GM19099 (cell line): Measurements from ENCODE around the gene GATB.
A peak's percentile ranks its signal among the peaks of the same experiment; 100 is the strongest.

ENCODE experiments used
- POLR2A ChIP-seq: IDR thresholded peaks from 3 replicates; pipeline ENCODE4 v1.6.1; 2011; ENCODE audit warnings: low read depth; ENCODE audit not compliant: insufficient read length; ENCODE audit errors: extremely low read depth

The GATB gene

DNA sequence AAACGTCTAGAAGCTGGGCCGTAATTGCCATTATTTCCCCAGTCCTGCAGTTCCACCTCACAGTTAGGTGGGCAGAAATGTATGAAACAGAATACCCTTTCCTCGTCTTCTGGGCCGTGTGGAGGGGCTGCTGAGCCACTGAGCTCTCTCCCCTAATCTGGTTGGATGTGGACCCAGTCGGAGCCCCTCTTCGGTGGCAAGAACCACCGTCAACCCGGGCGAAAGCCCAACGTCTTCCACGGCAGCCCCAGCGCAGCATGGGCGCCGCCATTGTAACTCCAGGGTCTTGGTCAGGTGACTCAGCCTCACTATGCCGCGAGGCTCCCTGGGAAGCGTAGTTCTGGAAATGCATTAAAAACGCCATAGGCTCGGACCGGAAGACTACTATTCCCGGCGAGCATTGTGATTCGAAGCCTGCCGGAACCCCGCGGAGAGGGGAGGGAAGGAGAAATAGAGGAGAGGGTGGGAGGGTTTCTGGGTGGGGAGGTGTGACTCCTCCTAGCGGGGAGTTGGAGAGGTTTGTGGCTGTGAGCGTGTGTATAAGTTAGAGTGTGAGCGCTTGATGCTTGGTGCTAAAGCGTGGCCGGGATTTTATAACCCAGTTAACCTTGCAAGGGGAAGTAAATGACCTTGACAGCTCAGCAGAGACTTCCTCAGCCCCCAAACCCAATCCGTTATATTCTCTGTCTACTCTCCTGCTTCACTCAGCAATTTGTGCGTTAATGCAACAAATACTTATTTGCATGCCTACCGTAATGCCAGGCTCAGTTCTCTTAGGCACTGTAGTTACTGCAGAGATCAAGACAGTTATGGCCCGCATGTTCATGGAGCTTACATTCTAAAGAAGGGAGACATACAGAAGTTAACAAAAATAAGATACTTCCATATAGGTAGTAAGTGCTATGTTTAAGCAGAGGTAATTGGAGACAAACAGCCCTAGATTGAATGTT, at the start of gene GATB:
TSS of gene GATB (minus strand) at position 296 of the 950 bp plus-strand sequence. CDS start at position 271, 25 bp downstream.
- peak; percentile 68 for TF ChIP-seq POLR2A

- no peak for TF ChIP-seq POLR2A
Observed at GRCh38 chr4:151810476-151810875, 49.7 kb upstream of the GATB start.

DNA sequence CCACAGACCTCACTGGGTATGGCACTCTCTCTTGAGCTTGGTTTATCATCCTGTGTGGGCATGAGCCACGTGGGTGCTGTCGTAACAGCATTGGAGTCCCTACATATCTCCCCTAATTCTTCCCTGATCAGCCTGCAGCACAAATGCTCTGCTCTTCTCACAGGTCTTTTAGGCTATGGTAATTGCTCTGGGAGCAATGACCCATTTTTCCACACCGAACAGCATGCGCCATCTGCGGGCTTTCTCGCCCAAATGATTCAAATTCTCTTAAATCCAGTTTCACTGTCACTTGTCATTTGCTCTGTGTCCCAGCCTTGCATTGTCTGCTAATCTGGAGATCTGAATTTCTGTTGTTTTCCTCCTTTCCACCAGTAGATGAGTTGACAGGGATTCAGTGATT, 48.9 kb upstream of the GATB start:
- TF ChIP-seq POLR2A: no peak

DNA sequence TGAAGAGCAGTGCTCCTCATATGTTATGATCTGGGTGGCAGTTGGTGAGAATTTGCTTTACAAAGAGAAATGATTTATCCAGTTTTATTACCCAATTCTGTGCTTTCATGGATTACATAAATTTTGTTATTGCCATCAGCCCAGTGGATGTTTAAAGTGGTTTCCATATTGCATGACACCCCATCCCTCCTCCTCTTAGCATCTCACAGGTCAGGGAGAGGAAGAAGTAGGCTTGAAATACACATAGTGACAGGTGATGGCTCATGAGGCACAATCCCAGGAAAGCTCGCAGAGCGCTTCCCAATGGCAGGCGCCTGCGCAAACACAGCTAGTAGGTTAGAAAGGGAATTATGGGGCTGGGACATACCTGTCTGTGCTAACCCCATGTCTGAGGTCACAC, 47.7 kb upstream of the GATB start:
- no peak for TF ChIP-seq POLR2A

GRCh38 chr4:151808120-151808529, 47.3 kb upstream of the GATB start:
- no peak for TF ChIP-seq POLR2A

DNA sequence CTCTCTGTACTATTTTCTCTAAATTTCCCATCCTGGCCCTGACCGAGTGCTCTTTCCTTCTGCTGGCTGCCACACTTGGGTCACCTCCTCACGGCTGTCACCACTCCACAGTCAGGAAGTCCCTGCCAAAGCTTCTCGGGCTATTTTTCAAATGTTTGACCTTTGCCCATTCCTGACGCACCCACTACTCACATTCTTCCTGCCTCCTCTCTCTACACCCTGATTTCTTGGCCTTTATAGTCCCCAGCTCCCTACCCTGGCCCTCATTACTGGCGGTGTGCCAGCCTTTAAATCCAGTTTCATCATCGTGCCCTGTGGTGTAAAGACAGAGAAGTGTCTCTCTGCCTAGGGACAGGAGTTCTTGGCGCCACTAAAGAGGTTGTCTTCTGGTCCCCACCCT, 46.4 kb upstream of the GATB start:
- TF ChIP-seq POLR2A: no peak

DNA sequence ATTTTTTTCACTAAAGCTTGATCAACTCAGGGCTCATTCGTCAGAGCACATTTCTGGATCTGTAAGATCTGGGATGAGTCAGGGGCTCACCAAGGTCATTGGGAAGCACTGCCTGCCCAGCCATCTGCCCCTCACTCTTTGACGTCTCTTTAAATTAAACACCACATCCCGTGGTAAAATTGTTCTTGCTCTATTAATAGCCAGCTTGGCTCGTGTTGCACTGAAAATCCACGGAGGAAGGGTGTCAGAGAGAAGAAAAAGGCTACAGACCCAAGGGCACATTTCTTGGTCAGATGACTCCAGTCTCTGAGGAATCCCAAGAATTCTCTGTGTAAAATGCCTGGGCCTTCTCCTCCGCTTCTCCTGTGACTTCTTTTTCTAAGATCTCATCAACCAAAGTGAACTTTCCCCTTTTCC, 45.7 kb upstream of the GATB start:
- TF ChIP-seq POLR2A: no peak

DNA sequence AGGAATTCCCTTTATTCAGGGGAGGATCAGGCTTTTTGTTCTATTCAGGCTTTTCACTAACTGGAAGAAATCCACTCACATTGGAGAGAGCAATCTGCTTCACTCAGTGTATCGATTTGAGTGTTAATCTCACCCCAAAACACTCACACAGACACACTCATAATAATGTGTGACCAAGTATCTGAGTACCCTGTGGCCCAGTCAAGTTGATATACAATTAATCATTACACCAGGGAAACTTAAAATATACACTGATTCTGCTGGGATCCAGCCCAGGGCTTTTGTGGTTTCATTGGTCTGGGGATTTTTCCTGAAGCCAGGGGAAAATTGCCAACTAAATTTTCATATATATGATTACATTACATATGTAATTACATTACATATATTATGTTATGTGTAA, 44.0 kb upstream of the GATB start:
- TF ChIP-seq POLR2A: no peak

DNA sequence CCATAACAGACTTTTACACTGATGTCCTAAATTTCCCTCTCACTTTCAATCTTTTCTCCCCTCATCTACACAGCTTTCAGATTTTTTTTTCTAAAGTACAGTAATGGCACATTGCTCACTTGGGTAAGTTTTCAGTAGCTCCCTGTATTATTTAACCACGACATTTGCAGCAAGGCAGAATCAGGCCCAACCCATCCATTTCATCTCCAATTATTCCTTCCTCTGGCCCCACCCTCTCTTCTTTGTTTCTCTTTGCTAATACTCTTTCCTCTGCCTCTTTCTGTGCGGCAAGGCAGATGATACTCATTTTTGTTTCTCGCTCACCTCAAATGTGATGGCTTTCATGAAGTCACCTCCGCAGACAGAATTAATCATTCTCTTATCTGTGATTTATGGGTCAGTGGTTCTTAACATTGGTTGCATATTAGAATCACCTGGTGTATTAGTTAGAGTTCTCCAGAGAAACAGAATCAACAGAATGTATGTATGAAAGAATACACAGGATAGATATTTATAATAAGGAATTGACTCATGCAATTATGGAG, 43.4 kb upstream of the GATB start:
- no peak for TF ChIP-seq POLR2A

GRCh38 chr4:151803246-151803645, 42.4 kb upstream of the GATB start:
- TF ChIP-seq POLR2A: no peak

DNA sequence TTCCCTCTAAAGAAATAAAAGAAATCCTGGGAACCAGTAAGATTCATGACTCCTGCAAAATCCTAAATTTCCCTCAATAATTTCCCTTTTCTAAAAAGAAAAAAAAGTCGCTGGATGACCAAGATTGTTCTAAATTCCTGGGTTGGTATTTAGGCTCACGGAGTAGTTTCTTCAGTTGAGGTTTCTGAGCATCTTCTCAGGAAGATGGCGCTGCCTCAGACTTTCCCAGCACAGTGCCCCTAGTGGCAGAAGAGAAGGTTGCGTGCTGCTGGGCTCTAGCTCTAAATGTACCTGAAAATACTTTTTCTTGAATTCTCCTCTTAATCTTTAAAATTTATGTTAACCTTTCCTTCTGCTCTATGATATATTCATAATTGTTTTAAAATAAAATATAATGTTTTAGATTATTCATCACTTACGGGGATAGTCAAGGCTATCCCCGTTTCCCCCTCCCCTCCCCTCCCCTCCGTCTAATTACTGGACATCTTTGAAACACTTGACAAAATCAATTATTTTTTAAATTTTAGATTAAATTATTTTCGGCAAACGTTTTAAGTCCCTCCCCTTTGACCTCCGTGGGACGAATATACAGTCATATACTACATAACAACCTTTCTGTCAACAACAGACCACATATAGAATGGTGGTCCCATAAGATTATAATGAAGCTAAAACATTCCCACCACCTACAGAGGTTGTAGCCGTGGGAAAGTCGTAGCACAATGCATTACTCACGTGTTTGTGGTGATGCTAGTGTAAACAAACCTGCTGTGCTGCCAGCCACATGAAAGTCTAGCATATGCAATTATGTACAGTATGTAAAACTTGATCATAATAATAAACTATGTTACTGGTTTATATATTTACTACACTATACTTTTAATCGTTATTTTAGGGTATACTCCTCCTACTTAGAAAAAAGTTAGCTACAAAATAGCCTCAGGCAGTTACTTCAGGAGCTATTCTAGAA, 41.0 kb upstream of the GATB start:
- no peak for TF ChIP-seq POLR2A

GRCh38 chr4:151799417-151800012, 38.7 kb upstream of the GATB start:
- no peak for TF ChIP-seq POLR2A

GRCh38 chr4:151798678-151799416, 38.0 kb upstream of the GATB start:
- TF ChIP-seq POLR2A: no peak

GRCh38 chr4:151797853-151798252, 37.0 kb upstream of the GATB start:
- no peak for TF ChIP-seq POLR2A

DNA sequence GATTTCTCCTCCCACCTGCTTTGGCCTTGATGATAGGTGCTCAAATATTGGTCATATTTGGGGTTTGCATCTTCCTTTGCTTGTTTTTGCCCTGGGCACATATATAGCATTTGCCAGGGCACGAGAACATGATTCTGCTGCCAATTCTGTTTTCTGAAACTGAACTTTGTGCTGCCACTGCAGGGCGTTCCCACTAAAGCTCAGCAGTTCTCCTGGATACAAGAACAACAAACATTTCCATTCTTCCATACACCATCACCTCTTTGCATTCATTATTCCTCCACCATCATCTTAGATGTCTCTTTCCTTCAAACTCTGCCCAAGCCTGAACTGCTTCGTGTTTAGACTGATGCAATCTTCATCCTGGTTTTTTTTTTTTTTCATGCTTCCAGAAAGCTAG, 36.3 kb upstream of the GATB start:
- TF ChIP-seq POLR2A: no peak

DNA sequence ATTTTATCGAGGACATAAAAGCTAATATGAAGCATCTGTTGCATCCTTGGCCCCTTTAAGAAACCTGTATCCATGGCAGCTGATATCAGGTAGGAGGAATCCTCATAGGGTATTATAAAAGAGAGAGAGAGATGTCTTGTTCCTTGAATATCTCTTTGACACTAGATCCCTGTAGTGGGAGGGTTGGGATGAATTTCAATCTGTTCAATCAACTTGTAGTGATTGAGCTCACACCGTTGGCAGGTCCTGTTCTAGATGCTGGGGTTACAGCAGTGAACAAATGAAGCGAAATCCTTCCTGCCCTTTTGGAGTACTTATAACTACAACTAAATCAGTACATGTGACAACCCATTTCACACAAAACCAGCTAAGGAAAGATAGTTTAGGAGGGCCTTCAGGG, 35.3 kb upstream of the GATB start:
- TF ChIP-seq POLR2A: no peak
